ENCODE measurements around the gene WIPI1. TPM values are rescaled to one million over a fixed set of nuclear protein-coding genes. Genes with fewer than 3 reads are reported as not detected.

The WIPI1 gene
- total and polyA plus RNA-seq, 9 of the 15 experiments (the other 6 are each of a cell fraction or from before 2014, with no cell fraction given), result 3.7 to 23.5 (median 11.8) TPM

DNA sequence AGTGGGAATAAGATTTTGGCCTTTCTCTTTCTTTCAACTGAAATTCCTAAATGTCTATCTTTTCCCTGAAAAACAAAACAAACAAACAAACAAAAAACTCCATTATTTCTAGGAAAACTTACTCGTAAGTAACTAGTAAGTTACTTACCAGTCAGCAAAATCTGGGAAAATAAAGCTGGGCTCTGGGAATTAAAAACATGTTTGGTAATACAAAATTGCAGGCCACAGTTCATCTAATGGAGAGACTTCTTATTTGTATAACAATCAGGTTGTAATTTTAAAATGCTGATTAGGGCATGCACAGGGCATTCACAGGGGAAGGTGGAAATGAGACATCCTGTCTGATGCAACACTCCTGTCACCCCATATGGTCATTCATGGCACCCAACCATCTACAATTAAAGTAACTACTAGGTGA is 3.8 kb upstream of the WIPI1 start:
- Histone ChIP-seq H2AFZ (ENCODE audit: low read depth, low read length) (peak overlapping the region; percentile 62), H3K9me1 (ENCODE audit: control insufficient read depth, insufficient read depth, low read length) (no peaks in the 10 kb centered on the region), H3K9ac (ENCODE audit: insufficient read depth in 1 of 2, low read depth in 2 of 2, low read length in 2 of 2) (no peak overlapping the region), H3K4me3 (no peak overlapping the region), H4K20me1 (replicated peaks; ENCODE audit: control insufficient read depth, insufficient read depth, low read length) (no peaks in the 10 kb centered on the region), H3K9me3 (replicated peaks; ENCODE audit: control insufficient read depth, insufficient read depth, low read depth, low read length) (no peaks in the 10 kb centered on the region), H3K4me2 (ENCODE audit: insufficient read depth, low read length) (no peak overlapping the region), H3K27me3 (ENCODE audit: control insufficient read depth in 2 of 2, insufficient read depth in 2 of 2, low read length in 2 of 2) (no peaks in the 10 kb centered on the region), H3K36me3 (ENCODE audit: control insufficient read depth, insufficient read depth, low read length) (no peaks in the 10 kb centered on the region), H3K79me2 (ENCODE audit: control insufficient read depth, insufficient read depth, low read length) (no peaks in the 10 kb centered on the region), H3K27ac (ENCODE audit: extremely low read depth, low read depth, low read length) (no peak overlapping the region), H3K4me1 (replicated peaks in 1 of 2; ENCODE audit: control insufficient read depth in 2 of 2, insufficient read depth in 2 of 2, low read length in 2 of 2) (peaks cover 13 to 42% of the 10 kb centered on the region in 2 experiments)
- no peak for DNase-seq (ENCODE audit: extremely low read depth in 1 of 4, low spot score in 3 of 4)
- BruUV-seq (replicated peaks), result no TSS peak
- intact Hi-C loops (cut with micrococcal nuclease), result loop anchor here (5.0 kb wide), 1 partner anchor 399 kb away; no protein-coding TSS in a partner anchor
- in situ Hi-C loops (cut with MboI), result loop anchor here (10.0 to 25.0 kb wide), 2 partner anchors 286 to 499 kb away; no protein-coding TSS in a partner anchor
- ATAC-seq, result no peak
- FAIRE-seq, result no peak
- WGBS (ENCODE audit: insufficient coverage, low coverage, missing lambda C conversion rate), result 88% methylated on average over 1 of the region's 1 CpG
- ChIA-PET POLR2A (interaction anchor here (0.6 kb wide), 1 partner anchor 407 kb away, joined by 3 read pairs; no protein-coding TSS in a partner anchor), CTCF (ENCODE audit: low intra/inter-chr PET ratio) (interaction anchor here (0.6 kb wide), 1 partner anchor 20 kb away, joined by 3 read pairs; no protein-coding TSS in a partner anchor)
- peak; percentile 68; the same call in 1 of the 2 replicates for TF ChIP-seq GTF2E2 (tag; IDR thresholded peaks at IDR 0.05)
- TF ChIP-seq, protein P1, sequence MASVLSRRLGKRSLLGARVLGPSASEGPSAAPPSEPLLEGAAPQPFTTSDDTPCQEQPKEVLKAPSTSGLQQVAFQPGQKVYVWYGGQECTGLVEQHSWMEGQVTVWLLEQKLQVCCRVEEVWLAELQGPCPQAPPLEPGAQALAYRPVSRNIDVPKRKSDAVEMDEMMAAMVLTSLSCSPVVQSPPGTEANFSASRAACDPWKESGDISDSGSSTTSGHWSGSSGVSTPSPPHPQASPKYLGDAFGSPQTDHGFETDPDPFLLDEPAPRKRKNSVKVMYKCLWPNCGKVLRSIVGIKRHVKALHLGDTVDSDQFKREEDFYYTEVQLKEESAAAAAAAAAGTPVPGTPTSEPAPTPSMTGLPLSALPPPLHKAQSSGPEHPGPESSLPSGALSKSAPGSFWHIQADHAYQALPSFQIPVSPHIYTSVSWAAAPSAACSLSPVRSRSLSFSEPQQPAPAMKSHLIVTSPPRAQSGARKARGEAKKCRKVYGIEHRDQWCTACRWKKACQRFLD (CRISPR knock-in tag; IDR thresholded peaks at IDR 0.05), result no peak
- no peak for TF ChIP-seq ZNF436 (CRISPR knock-in tag; IDR thresholded peaks at IDR 0.05)
- TF ChIP-seq, protein P2, sequence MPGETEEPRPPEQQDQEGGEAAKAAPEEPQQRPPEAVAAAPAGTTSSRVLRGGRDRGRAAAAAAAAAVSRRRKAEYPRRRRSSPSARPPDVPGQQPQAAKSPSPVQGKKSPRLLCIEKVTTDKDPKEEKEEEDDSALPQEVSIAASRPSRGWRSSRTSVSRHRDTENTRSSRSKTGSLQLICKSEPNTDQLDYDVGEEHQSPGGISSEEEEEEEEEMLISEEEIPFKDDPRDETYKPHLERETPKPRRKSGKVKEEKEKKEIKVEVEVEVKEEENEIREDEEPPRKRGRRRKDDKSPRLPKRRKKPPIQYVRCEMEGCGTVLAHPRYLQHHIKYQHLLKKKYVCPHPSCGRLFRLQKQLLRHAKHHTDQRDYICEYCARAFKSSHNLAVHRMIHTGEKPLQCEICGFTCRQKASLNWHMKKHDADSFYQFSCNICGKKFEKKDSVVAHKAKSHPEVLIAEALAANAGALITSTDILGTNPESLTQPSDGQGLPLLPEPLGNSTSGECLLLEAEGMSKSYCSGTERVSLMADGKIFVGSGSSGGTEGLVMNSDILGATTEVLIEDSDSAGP (CRISPR knock-in tag; IDR thresholded peaks at IDR 0.05), result no peak
- TF ChIP-seq DNMT1 (IDR thresholded peaks at IDR 0.05), result no peak
- no peak for TF ChIP-seq TEAD2 (tag; IDR thresholded peaks at IDR 0.05)
- no peak for TF ChIP-seq EWSR1 (IDR thresholded peaks at IDR 0.05; ENCODE audit: borderline replicate concordance, low read depth, partially characterized antibody)
- TF ChIP-seq POLR3G (IDR thresholded peaks at IDR 0.05; ENCODE audit: extremely low read depth, insufficient read length, insufficient replicate concordance), result no peak
- peak; percentile 65; the same call in 1 of the 2 replicates for TF ChIP-seq DMBX1 (CRISPR knock-in tag; IDR thresholded peaks at IDR 0.05; ENCODE audit: borderline replicate concordance)
- no peak for TF ChIP-seq CREM (IDR thresholded peaks at IDR 0.05; ENCODE audit: low read depth)
- TF ChIP-seq, protein P3, sequence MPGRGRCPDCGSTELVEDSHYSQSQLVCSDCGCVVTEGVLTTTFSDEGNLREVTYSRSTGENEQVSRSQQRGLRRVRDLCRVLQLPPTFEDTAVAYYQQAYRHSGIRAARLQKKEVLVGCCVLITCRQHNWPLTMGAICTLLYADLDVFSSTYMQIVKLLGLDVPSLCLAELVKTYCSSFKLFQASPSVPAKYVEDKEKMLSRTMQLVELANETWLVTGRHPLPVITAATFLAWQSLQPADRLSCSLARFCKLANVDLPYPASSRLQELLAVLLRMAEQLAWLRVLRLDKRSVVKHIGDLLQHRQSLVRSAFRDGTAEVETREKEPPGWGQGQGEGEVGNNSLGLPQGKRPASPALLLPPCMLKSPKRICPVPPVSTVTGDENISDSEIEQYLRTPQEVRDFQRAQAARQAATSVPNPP (IDR thresholded peaks at IDR 0.05; ENCODE audit: borderline replicate concordance, insufficient read depth, insufficient read length), result no peak
- TF ChIP-seq ATF1 (CRISPR knock-in tag; IDR thresholded peaks at IDR 0.05), result no peak
- TF ChIP-seq ATF1 (tag; IDR thresholded peaks at IDR 0.05), result no peak
- no peak for TF ChIP-seq ZNF124 (CRISPR knock-in tag; IDR thresholded peaks at IDR 0.05)
- no peak for TF ChIP-seq CEBPB (tag; IDR thresholded peaks at IDR 0.05)
- TF ChIP-seq PHF8 (IDR thresholded peaks at IDR 0.05; ENCODE audit: borderline replicate concordance, low read length), result no peak
- no peak for TF ChIP-seq SAP30 (IDR thresholded peaks at IDR 0.05; ENCODE audit: borderline replicate concordance, insufficient read depth, low read depth, low read length, poor library complexity, severe bottlenecking)
- TF ChIP-seq, protein P4, sequence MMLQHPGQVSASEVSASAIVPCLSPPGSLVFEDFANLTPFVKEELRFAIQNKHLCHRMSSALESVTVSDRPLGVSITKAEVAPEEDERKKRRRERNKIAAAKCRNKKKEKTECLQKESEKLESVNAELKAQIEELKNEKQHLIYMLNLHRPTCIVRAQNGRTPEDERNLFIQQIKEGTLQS (IDR thresholded peaks at IDR 0.05), result peak; percentile 91
- TF ChIP-seq, protein P4 (CRISPR knock-in tag; conservative IDR thresholded peaks at IDR 0.05), result no peak

All from K562 (cell line).